NOMO-1 (cell line): Measurements from ENCODE around the gene NRG2.

Experiments used
- DNase-seq, 2 experiments: peaks; one replicate each; lab custom pipeline; 2025; ENCODE audit not compliant: unreplicated experiment in 2 of 2; lab: John Stamatoyannopoulos, UW

The NRG2 gene

DNA sequence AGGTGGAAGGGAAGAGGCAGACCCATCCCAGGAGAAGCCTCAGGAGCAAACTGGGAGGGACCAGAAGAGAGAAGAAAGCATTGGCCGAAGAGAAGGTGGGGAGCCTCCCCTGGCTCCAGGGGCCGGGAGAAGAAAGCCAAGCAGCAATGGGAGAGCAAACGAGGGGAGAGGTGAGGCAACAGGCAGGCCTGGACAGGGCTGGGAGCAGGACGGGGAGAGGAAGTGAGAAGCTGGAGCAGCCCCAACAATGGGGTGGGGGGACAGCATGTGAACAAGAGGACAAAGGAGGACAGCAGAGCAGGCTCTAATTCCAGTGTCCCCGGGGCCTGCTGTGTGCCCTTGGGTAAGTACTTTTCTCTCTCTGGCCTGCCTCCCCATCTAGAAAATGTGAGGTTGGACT is 132.2 kb downstream of the NRG2 start:
- DNase-seq = no peak

GRCh38 chr5:139910036-139910435 is 133.1 kb downstream of the NRG2 start:
- no peak for DNase-seq

- DNase-seq = peak in 1 of 2 experiments; percentile 10
Measured at GRCh38 chr5:139908749-139909148, 134.3 kb downstream of the NRG2 start.

GRCh38 chr5:139906661-139907060 is 136.4 kb downstream of the NRG2 start:
- no peak for DNase-seq

- no peak for DNase-seq
Measured at GRCh38 chr5:139904816-139905661, 138.1 kb downstream of the NRG2 start.

DNA sequence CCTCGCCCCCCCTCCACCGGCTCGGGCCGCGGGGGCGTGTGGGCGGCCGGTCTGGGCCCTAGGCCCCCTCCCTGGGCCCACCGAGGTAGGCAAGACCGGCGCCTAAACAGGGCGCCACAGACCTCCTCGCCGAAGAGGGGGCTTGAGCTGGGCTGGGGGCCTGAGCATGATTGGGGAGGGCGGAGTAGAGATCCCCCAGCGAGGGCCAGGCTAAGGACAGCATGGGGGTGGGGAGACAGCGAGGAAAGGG is 138.6 kb downstream of the NRG2 start:
- no peak for DNase-seq

GRCh38 chr5:139903795-139904565 is 139.1 kb downstream of the NRG2 start:
- peak in 1 of 2 experiments; percentile 16 for DNase-seq

- no peak for DNase-seq
Measured at GRCh38 chr5:139903450-139903794, 139.7 kb downstream of the NRG2 start.

DNA sequence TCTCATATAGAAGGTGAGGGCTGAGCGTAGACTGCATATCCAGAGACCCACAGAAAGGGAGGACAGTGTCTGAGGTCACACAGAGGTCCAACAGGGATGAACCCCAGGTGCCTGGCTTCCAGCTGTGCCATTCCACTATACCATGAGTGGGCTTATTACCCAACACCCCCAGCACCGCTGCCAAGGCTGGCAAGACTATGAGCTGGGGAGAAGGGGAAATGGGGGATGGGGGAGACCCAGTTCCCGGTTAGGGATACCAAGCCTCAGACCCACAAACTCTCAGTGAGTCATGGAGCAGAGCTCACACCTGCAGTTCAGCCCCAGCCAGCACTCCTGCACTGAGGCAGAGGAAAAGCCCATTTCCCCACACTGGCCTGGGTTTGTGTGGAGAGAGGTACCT is 141.1 kb downstream of the NRG2 start:
- no peak for DNase-seq

DNA sequence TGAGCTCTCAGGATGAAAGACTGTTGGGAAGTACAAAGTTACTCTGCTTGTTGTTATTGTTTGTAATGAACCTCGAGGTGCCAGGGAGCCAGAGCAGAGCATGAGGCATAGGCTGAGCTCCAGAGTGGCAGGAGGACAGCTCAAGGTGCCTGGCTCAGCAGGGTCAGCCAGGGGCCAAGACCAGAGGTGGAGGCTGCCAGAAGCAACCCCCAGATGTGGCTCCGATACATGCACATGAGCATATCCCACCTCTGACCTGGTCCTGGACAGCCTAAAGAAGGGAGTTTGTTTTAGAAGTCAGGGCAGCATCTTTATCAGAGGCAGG is 141.9 kb downstream of the NRG2 start:
- DNase-seq = no peak

GRCh38 chr5:139900546-139901250 is 142.4 kb downstream of the NRG2 start:
- DNase-seq = no peak

GRCh38 chr5:139898981-139899380 is 144.1 kb downstream of the NRG2 start:
- no peak for DNase-seq

DNA sequence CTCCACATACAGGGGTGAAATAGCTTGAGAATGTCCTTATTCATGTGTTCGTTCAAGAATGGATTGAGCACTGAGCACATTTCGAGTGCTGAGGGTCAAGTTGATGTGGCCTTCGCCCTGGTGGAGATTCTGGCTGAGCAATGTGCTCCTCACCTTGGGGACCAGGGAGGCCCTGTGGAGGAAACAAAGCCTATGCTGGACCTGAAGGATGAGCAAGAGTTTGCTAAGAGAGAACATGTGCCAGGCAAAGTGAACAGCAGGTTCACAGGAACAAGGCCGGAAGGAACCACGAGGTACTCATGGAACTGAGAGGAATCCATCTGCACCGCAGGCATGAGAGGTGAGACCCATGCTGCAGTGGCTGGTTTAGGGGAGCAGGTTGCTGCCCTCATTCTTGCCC is 145.1 kb downstream of the NRG2 start:
- DNase-seq = no peak

DNA sequence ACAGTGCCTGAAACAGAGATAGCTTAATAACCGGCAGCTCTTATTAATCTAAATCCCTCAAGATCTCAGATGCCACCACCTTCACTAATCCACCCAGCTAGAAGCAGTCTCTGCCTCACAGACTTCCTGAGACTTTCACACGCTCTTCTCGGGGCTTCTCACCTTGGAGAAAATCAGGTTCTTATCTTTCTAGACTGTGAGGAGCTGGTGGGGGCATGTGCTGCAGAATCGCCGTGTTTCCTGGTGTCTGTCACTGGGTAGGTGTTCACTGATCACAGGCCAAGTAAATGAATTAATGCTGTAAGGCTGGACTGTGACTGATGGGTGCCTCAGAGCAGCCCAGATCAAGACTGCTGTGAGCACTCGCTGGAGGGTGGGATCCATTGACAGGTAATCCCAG is 145.8 kb downstream of the NRG2 start:
- DNase-seq = no peak

DNA sequence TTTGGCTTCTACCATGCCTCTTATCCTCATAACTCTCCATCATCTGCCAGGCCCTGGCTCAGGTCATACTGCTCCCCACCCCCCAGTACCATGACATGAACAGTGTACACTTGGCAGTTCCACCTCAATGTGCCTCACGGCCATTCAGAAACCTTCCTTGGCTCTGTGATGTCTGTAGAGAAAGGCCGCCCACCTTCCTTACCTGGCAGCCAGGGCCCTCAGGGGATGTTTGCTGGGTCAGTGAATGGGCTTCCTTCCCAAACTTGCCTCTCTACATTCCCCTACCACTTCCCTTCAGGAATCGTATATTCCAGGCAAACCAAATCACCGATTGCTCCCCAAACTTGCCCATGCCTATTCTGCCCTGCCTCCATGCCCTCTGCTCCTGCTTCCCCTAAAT is 146.4 kb downstream of the NRG2 start:
- DNase-seq = no peak

GRCh38 chr5:139895647-139896046 is 147.5 kb downstream of the NRG2 start:
- DNase-seq = no peak

DNA sequence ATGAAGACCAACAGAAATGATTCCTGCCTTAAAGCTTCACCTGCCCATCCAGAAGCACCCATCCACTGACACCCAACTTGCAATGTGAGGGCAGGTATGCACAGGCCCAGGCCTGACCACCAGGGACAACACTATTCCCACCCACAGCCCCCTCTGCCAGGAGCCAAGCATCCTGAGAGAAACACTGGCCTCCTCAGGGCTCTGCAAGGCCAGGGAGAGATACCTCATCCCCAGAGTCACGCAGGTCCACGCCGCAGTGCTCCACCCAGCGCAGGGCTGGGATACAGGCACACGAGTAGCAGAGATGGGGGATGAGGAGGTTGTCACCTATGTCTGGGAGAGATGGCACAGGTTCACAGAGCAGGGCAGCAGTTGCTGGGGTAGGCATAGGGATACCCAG is 148.1 kb downstream of the NRG2 start:
- no peak for DNase-seq

- no peak for DNase-seq
Measured at GRCh38 chr5:139893873-139894272, 149.2 kb downstream of the NRG2 start.

- DNase-seq = no peak
Measured at GRCh38 chr5:139889410-139889809, 153.7 kb downstream of the NRG2 start.

DNA sequence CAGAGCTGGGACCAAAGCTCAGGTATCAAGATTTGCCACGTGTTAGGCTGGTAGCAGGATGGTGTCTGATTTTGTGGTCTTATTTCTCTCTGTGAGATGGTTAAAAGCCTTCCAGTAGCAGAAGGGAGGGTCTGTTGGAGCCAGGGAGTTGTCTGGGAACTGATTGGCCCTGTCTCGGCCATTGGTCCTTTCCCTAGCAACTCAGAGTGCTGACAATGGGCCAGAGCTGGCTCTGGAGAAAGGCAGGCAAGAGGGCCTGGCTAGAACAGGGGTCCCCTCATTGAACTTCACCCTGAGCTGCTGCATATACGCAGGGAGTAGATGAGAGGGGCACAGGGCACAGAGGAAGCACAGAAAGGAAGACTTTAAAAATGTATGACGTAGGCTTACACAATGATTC is 154.7 kb downstream of the NRG2 start:
- DNase-seq = no peak

- DNase-seq = no peak
Measured at GRCh38 chr5:139886213-139886612, 156.9 kb downstream of the NRG2 start.

DNA sequence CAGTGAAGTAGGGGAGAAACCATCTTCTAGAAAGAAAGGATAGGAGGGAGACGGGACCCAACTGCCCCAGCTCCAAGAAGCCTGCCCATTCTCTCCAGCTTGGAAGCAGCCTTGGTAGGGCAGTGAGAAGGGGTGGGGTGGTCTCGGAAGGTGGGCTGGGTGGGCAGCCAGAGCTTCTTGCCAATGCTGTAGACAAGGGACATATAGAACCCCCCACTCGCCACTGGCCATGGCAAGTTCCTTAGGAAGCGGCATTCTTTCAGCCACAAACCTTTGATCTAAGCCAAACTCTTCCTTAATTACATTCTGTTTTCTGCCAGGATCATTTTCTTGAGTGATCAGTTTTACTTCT is 157.3 kb downstream of the NRG2 start:
- no peak for DNase-seq
